NB4 (cell line): Measurements from ENCODE around the gene KLK11.

Experiments used
- CTCF ChIP-seq: IDR thresholded peaks from one replicate; pipeline ENCODE4 v1.5.1; 2012; ENCODE audit warnings: low read depth, low read length
- POLR2A ChIP-seq: IDR thresholded peaks from 2 replicates; pipeline ENCODE4 v1.6.1; 2011; ENCODE audit warnings: mild to moderate bottlenecking; ENCODE audit not compliant: insufficient read length; ENCODE audit errors: extremely low read depth

DNA sequence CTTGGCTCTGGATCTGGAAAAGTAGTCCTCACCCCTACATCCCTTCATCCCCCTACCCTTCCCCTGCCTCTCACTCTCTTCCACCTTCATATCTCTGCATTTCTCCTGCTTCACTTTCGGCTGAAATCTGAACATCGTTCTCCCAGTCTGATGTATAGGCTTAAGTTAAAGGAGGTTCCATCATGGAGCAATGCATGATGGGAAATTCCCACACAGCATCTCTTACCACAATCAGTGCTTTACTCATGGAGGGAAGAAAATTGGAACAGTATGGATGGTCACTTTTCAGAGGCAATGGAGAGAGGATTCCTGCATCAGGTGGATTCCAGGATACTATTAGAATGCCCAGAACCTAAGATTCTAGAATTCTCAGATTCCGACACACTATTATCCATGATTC, 18.9 kb downstream of the KLK11 start:
- no peak for TF ChIP-seq CTCF
- TF ChIP-seq POLR2A: no peak
